ENCODE data around the gene CLDN17.

GRCh38 chr21:30194701-30195299 is 28.2 kb upstream of the CLDN17 start:
- TF ChIP-seq, protein P1, sequence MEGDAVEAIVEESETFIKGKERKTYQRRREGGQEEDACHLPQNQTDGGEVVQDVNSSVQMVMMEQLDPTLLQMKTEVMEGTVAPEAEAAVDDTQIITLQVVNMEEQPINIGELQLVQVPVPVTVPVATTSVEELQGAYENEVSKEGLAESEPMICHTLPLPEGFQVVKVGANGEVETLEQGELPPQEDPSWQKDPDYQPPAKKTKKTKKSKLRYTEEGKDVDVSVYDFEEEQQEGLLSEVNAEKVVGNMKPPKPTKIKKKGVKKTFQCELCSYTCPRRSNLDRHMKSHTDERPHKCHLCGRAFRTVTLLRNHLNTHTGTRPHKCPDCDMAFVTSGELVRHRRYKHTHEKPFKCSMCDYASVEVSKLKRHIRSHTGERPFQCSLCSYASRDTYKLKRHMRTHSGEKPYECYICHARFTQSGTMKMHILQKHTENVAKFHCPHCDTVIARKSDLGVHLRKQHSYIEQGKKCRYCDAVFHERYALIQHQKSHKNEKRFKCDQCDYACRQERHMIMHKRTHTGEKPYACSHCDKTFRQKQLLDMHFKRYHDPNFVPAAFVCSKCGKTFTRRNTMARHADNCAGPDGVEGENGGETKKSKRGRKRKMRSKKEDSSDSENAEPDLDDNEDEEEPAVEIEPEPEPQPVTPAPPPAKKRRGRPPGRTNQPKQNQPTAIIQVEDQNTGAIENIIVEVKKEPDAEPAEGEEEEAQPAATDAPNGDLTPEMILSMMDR (IDR thresholded peaks at IDR 0.05) = peak in 1 of 4 experiments; percentile 19
- TF ChIP-seq POLR2A (IDR thresholded peaks at IDR 0.05) (no peak), EP300 (IDR thresholded peaks at IDR 0.05) (no peak)

All from sigmoid colon (tissue), 4 donors.